Measurements from ENCODE around the gene TOPAZ1. TPM values are rescaled to one million over a fixed set of nuclear protein-coding genes. Genes with fewer than 3 reads are reported as not detected.

Gene TOPAZ1
- total RNA-seq, 1 donor from 2014 or later = not detected

- intact Hi-C loops (cut with micrococcal nuclease) = no loop called here
- no peak for ATAC-seq
- DNase-seq = no peak
Observed at GRCh38 chr3:44237665-44238064, 4.0 kb upstream of the TOPAZ1 start.

GRCh38 chr3:44238889-44239288 is 2.8 kb upstream of the TOPAZ1 start:
- ATAC-seq = no peak
- DNase-seq = no peak
- intact Hi-C loops (cut with micrococcal nuclease) = no loop called here

- ATAC-seq = no peak
- intact Hi-C loops (cut with micrococcal nuclease) = no loop called here
- no peak for DNase-seq
Observed at GRCh38 chr3:44240061-44240460, 1.6 kb upstream of the TOPAZ1 start.

GRCh38 chr3:44242721-44243120 is 1.0 kb downstream of the TOPAZ1 start:
- no peak for ATAC-seq
- intact Hi-C loops (cut with micrococcal nuclease) = no loop called here
- no peak for DNase-seq

- intact Hi-C loops (cut with micrococcal nuclease) = no loop called here
- no peak for ATAC-seq
Observed at GRCh38 chr3:44248152-44248551, 6.5 kb downstream of the TOPAZ1 start.

GRCh38 chr3:44252332-44252959 is 10.8 kb downstream of the TOPAZ1 start:
- DNase-seq (no peak), ATAC-seq (no peak)
- intact Hi-C loops (cut with micrococcal nuclease) = no loop called here

More at GRCh38 chr3:44248152-44248551, 6.5 kb downstream of the TOPAZ1 start:
- DNase-seq = no peak

GRCh38 chr3:44259404-44259803 is 17.7 kb downstream of the TOPAZ1 start:
- DNase-seq = no peak
- ATAC-seq = no peak
- intact Hi-C loops (cut with micrococcal nuclease) = no loop called here

GRCh38 chr3:44264146-44264545 is 22.5 kb downstream of the TOPAZ1 start:
- ATAC-seq = no peak
- intact Hi-C loops (cut with micrococcal nuclease) = no loop called here

GRCh38 chr3:44265815-44266214 is 24.1 kb downstream of the TOPAZ1 start:
- no peak for DNase-seq
- no peak for ATAC-seq
- intact Hi-C loops (cut with micrococcal nuclease) = no loop called here

More at GRCh38 chr3:44264146-44264545, 22.5 kb downstream of the TOPAZ1 start:
- no peak for DNase-seq

GRCh38 chr3:44272191-44272590 is 30.5 kb downstream of the TOPAZ1 start:
- no peak for ATAC-seq
- intact Hi-C loops (cut with micrococcal nuclease) = no loop called here
- no peak for DNase-seq

- intact Hi-C loops (cut with micrococcal nuclease) = no loop called here
- DNase-seq (no peak), ATAC-seq (no peak)
Observed at GRCh38 chr3:44277925-44278324, 36.2 kb downstream of the TOPAZ1 start.

GRCh38 chr3:44280077-44280476 is 38.4 kb downstream of the TOPAZ1 start:
- ATAC-seq (no peak), DNase-seq (no peak)
- intact Hi-C loops (cut with micrococcal nuclease) = no loop called here

- intact Hi-C loops (cut with micrococcal nuclease) = no loop called here
- DNase-seq (no peak), ATAC-seq (no peak)
Observed at GRCh38 chr3:44280631-44281030, 38.9 kb downstream of the TOPAZ1 start.

- DNase-seq (no peak), ATAC-seq (no peak)
- intact Hi-C loops (cut with micrococcal nuclease) = no loop called here
Observed at GRCh38 chr3:44284949-44285348, 43.3 kb downstream of the TOPAZ1 start.

- ATAC-seq (no peak), DNase-seq (no peak)
- intact Hi-C loops (cut with micrococcal nuclease) = no loop called here
Observed at GRCh38 chr3:44289882-44290462, 48.3 kb downstream of the TOPAZ1 start.

GRCh38 chr3:44292276-44292675 is 50.6 kb downstream of the TOPAZ1 start:
- DNase-seq (no peak), ATAC-seq (no peak)
- intact Hi-C loops (cut with micrococcal nuclease) = no loop called here

- no peak for DNase-seq
- intact Hi-C loops (cut with micrococcal nuclease) = no loop called here
Observed at GRCh38 chr3:44292947-44293346, 51.3 kb downstream of the TOPAZ1 start.

GRCh38 chr3:44297255-44297654 is 55.6 kb downstream of the TOPAZ1 start:
- intact Hi-C loops (cut with micrococcal nuclease) = no loop called here
- no peak for DNase-seq
- no peak for ATAC-seq

More at GRCh38 chr3:44292947-44293346, 51.3 kb downstream of the TOPAZ1 start:
- ATAC-seq = no peak

GRCh38 chr3:44301746-44302145 is 60.1 kb downstream of the TOPAZ1 start:
- ATAC-seq (no peak), DNase-seq (no peak)
- intact Hi-C loops (cut with micrococcal nuclease) = no loop called here

- ATAC-seq = no peak
- DNase-seq = no peak
- intact Hi-C loops (cut with micrococcal nuclease) = no loop called here
Observed at GRCh38 chr3:44309500-44309899, 67.8 kb downstream of the TOPAZ1 start.

GRCh38 chr3:44318891-44319311 is 77.2 kb downstream of the TOPAZ1 start:
- ATAC-seq (no peak), DNase-seq (no peak)
- intact Hi-C loops (cut with micrococcal nuclease) = no loop called here
